PC-3 (cell line): ENCODE results near the gene WDR7.

Source experiments
- EZH2 ChIP-seq: fragments of 300-600 bp; sonication (generic); IDR thresholded peaks from one replicate; pipeline ENCODE4 v1.6.1; 2017; ENCODE audit warnings: antibody characterized with exemption, mild to moderate bottlenecking, low read length; ENCODE audit not compliant: unreplicated experiment
- TF ChIP-seq, protein P1 (sequence below): fragments of 300-600 bp; sonication (generic); conservative IDR thresholded peaks from 2 replicates; pipeline ENCODE4 v1.5.1; 2017; ENCODE audit warnings: antibody characterized with exemption, low read depth, mild to moderate bottlenecking, low read length

GRCh38 chr18:56807901-56808300, 156.7 kb downstream of the WDR7 start:
- no peak for TF ChIP-seq EZH2
- TF ChIP-seq, protein P1, sequence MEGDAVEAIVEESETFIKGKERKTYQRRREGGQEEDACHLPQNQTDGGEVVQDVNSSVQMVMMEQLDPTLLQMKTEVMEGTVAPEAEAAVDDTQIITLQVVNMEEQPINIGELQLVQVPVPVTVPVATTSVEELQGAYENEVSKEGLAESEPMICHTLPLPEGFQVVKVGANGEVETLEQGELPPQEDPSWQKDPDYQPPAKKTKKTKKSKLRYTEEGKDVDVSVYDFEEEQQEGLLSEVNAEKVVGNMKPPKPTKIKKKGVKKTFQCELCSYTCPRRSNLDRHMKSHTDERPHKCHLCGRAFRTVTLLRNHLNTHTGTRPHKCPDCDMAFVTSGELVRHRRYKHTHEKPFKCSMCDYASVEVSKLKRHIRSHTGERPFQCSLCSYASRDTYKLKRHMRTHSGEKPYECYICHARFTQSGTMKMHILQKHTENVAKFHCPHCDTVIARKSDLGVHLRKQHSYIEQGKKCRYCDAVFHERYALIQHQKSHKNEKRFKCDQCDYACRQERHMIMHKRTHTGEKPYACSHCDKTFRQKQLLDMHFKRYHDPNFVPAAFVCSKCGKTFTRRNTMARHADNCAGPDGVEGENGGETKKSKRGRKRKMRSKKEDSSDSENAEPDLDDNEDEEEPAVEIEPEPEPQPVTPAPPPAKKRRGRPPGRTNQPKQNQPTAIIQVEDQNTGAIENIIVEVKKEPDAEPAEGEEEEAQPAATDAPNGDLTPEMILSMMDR = no peak
